DND-41 (cell line): ENCODE data around the gene ZNF304.

Experiments used
- ATAC-seq: fragments of 200-7000 bp; cut with Tn5 transposase; 3 replicates; pipeline ENCODE4 v1.9.1; 2021; ENCODE audit warnings: low read depth; ENCODE audit not compliant: insufficient read depth
- DNase-seq: peaks from one replicate; pipeline ENCODE4 v3.0.0-alpha.2; 2020
- H2AFZ ChIP-seq: 2 replicates; pipeline ENCODE4 v1.6.0; 2012; ENCODE audit warnings: low read depth, low read length
- H3K27ac ChIP-seq: 2 replicates; pipeline ENCODE4 v1.5.1; 2012; ENCODE audit warnings: low read length, inconsistent platforms
- H3K27me3 ChIP-seq: fragments of 200-600 bp; sonication (generic); 2 replicates; pipeline ENCODE4 v1.6.0; 2012; ENCODE audit warnings: low read length, mild to moderate bottlenecking, inconsistent platforms; ENCODE audit not compliant: insufficient read depth, poor library complexity
- H3K36me3 ChIP-seq: 2 replicates; pipeline ENCODE4 v1.5.1; 2012; ENCODE audit warnings: low read length, inconsistent platforms; ENCODE audit not compliant: insufficient read depth
- H3K4me1 ChIP-seq: 2 replicates; pipeline ENCODE4 v1.5.1; 2012; ENCODE audit warnings: mild to moderate bottlenecking, low read length; ENCODE audit not compliant: insufficient read depth
- H3K4me2 ChIP-seq: 2 replicates; pipeline ENCODE4 v1.6.0; 2012; ENCODE audit warnings: mild to moderate bottlenecking, moderate library complexity, low read length, inconsistent platforms; ENCODE audit not compliant: insufficient read depth
- H3K4me3 ChIP-seq, 2 experiments: fragments of 200-600 bp in 1 of 2; shearing (Covaris generic) in 1 of 2; 2 replicates each; pipeline ENCODE4 v1.5.1; 2012 to 2016; ENCODE audit warnings: inconsistent platforms in 2 of 2, low read length in 2 of 2, mild to moderate bottlenecking in 2 of 2, low read depth in 1 of 2, moderate library complexity in 1 of 2
- H3K79me2 ChIP-seq: 2 replicates; pipeline ENCODE4 v1.6.0; 2012; ENCODE audit warnings: low read length, inconsistent platforms; ENCODE audit not compliant: insufficient read depth
- H3K9ac ChIP-seq: 2 replicates; pipeline ENCODE4 v1.6.0; 2012; ENCODE audit warnings: low read depth, mild to moderate bottlenecking, inconsistent platforms, low read length, moderate library complexity
- H3K9me3 ChIP-seq: 2 replicates; pipeline ENCODE4 v1.5.1; 2012; ENCODE audit warnings: low read length, moderate library complexity, mild to moderate bottlenecking, inconsistent platforms; ENCODE audit not compliant: insufficient read depth, severe bottlenecking
- H4K20me1 ChIP-seq: 2 replicates; pipeline ENCODE4 v1.6.0; 2012; ENCODE audit warnings: low read length; ENCODE audit not compliant: insufficient read depth
- EZH2 ChIP-seq: IDR thresholded peaks from 3 replicates; pipeline ENCODE4 v1.6.1; 2012; ENCODE audit warnings: borderline replicate concordance, low read depth, mild to moderate bottlenecking, moderate library complexity, low read length, inconsistent platforms; ENCODE audit not compliant: severe bottlenecking
- TF ChIP-seq, protein P1 (sequence below): IDR thresholded peaks from 2 replicates; pipeline ENCODE4 v1.5.1; 2012; ENCODE audit warnings: borderline replicate concordance, low read length, moderate library complexity, mild to moderate bottlenecking; ENCODE audit not compliant: poor library complexity, severe bottlenecking; ENCODE audit errors: extremely low read depth

The ZNF304 gene

GRCh38 chr19:57317503-57317902 is 33.6 kb upstream of the ZNF304 start:
- no peak overlapping the region for H3K9ac ChIP-seq
- no peaks in the 10 kb centered on the region for H3K9me3 ChIP-seq
- ATAC-seq: no peak
- H3K27ac ChIP-seq: no peak overlapping the region
- H3K36me3 ChIP-seq: peaks cover 3% of the 10 kb centered on the region; the same call in 1 of the 2 replicates
- no peaks in the 10 kb centered on the region for H3K27me3 ChIP-seq
- no peak overlapping the region for H2AFZ ChIP-seq
- H3K79me2 ChIP-seq: peaks cover 24% of the 10 kb centered on the region
- H4K20me1 ChIP-seq: peaks cover 11% of the 10 kb centered on the region; the same call in 1 of the 2 replicates
- no peak overlapping the region for H3K4me3 ChIP-seq
- peaks cover 22% of the 10 kb centered on the region for H3K4me1 ChIP-seq
- no peak for DNase-seq
- H3K4me2 ChIP-seq: no peak overlapping the region
- TF ChIP-seq, protein P1, sequence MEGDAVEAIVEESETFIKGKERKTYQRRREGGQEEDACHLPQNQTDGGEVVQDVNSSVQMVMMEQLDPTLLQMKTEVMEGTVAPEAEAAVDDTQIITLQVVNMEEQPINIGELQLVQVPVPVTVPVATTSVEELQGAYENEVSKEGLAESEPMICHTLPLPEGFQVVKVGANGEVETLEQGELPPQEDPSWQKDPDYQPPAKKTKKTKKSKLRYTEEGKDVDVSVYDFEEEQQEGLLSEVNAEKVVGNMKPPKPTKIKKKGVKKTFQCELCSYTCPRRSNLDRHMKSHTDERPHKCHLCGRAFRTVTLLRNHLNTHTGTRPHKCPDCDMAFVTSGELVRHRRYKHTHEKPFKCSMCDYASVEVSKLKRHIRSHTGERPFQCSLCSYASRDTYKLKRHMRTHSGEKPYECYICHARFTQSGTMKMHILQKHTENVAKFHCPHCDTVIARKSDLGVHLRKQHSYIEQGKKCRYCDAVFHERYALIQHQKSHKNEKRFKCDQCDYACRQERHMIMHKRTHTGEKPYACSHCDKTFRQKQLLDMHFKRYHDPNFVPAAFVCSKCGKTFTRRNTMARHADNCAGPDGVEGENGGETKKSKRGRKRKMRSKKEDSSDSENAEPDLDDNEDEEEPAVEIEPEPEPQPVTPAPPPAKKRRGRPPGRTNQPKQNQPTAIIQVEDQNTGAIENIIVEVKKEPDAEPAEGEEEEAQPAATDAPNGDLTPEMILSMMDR: no peak
- no peak for TF ChIP-seq EZH2

DNA sequence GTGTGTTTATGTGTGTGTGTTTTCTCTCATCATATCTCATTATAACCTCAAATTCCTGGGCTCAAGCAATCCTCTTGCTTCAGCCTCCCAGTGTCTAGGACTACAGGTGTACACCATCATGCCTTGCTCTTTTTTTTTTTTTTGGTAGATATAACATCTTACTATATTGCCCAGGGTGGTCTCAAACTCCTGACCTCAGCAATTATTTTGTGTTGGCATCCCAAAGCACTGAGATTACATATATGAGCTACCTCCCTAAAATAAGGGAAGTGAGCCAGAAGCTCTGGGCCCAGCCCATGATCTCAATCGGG is 31.2 kb upstream of the ZNF304 start:
- TF ChIP-seq EZH2: no peak
- DNase-seq: no peak
- Histone ChIP-seq H3K79me2 (peaks cover 38% of the 10 kb centered on the region), H4K20me1 (peaks cover 19% of the 10 kb centered on the region), H3K9ac (peak overlapping the region; percentile 87), H3K27ac (peak overlapping the region; percentile 87), H3K4me2 (peak overlapping the region; percentile 94), H3K9me3 (no peaks in the 10 kb centered on the region), H3K27me3 (no peaks in the 10 kb centered on the region), H2AFZ (peak overlapping the region; percentile 86), H3K4me3 (peak overlapping the region; percentile 70 to 92; a peak in 3 of 4 replicates), H3K36me3 (peaks cover 24% of the 10 kb centered on the region), H3K4me1 (peaks cover 27% of the 10 kb centered on the region)
- no peak for ATAC-seq

GRCh38 chr19:57320180-57321084 is 30.6 kb upstream of the ZNF304 start, which contains the start of gene ZNF543:
TSS of gene ZNF543 (plus strand) at chr19:57320472. CDS start at chr19:57320854, 382 bp downstream.
- Histone ChIP-seq H3K9ac (peak within 1 kb of the TSS; percentile 87), H3K9me3 (no peaks in the 10 kb centered on the region), H2AFZ (peak within 1 kb of the TSS; percentile 86), H3K4me3 (peak within 1 kb of the TSS; percentile 70 to 92), H3K36me3 (peaks cover 30% of the 10 kb centered on the region), H3K4me2 (peak within 1 kb of the TSS; percentile 94), H4K20me1 (peaks cover 19% of the 10 kb centered on the region), H3K79me2 (peaks cover 42% of the 10 kb centered on the region), H3K4me1 (peaks cover 27% of the 10 kb centered on the region), H3K27ac (peak within 1 kb of the TSS; percentile 87), H3K27me3 (no peaks in the 10 kb centered on the region)
- ATAC-seq (peak; percentile 98), DNase-seq (peak; percentile 96)
- TF ChIP-seq, protein P1: peak; percentile 13
- no peak for TF ChIP-seq EZH2

GRCh38 chr19:57321116-57321515 is 30.0 kb upstream of the ZNF304 start:
- Histone ChIP-seq H3K79me2 (peaks cover 42% of the 10 kb centered on the region), H4K20me1 (peaks cover 19% of the 10 kb centered on the region), H3K27me3 (no peaks in the 10 kb centered on the region), H3K9ac (peak overlapping the region; percentile 87), H3K36me3 (peaks cover 37% of the 10 kb centered on the region), H3K9me3 (no peaks in the 10 kb centered on the region), H3K4me2 (peak overlapping the region; percentile 94), H3K27ac (peak overlapping the region; percentile 87), H3K4me3 (peak overlapping the region; percentile 70 to 92), H3K4me1 (peaks cover 27% of the 10 kb centered on the region), H2AFZ (peak overlapping the region; percentile 86; the same call in 1 of the 2 replicates)
- DNase-seq: no peak
- no peak for TF ChIP-seq EZH2
- TF ChIP-seq, protein P1: no peak
- no peak for ATAC-seq
